Middle frontal gyrus (tissue), 1 donor: ENCODE results near the gene MEGF11.

Experiments
- DNase-seq: peaks from one replicate; pipeline ENCODE4 v3.0.0-alpha.2; 2015; ENCODE audit warnings: low spot score; ENCODE audit errors: extremely low spot score

Gene MEGF11

DNA sequence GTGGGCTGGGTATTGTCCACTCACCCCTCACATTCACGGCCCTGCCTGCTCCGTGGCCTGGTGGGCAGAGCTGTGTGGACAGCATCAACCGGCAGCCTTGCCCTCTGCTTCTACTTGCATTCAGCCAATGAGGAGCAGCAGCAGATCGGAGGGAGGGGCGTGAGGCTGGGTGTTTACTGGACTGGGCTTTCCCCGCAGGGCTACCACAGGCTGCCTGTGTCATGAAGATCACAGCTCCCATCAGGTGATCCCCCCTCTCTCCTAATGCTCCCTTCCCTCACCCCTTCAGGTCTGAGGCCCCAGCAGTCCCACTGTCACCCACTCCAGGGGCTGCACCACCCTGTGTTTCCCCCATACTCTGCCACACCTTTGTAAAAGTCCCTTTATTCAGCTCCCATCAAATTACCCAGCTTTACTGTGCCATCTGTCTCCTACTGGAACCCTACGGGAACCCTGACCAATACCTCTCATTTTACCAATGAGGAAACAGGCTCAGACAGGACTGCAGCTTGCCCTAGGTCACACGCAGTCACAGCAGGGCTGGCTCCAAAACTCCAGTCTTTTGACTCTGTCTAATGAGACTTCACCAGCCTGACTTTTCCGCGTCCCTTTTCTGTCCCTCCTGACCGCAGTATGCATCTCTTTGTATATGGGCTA is 81.1 kb downstream of the MEGF11 start:
- DNase-seq, result no peak

- DNase-seq, result no peak
Measured at GRCh38 chr15:66171841-66172240, 81.7 kb downstream of the MEGF11 start.

- no peak for DNase-seq
Measured at GRCh38 chr15:66170716-66171115, 82.8 kb downstream of the MEGF11 start.

GRCh38 chr15:66170042-66170441 is 83.5 kb downstream of the MEGF11 start:
- no peak for DNase-seq

GRCh38 chr15:66169625-66170024 is 83.9 kb downstream of the MEGF11 start:
- no peak for DNase-seq

DNA sequence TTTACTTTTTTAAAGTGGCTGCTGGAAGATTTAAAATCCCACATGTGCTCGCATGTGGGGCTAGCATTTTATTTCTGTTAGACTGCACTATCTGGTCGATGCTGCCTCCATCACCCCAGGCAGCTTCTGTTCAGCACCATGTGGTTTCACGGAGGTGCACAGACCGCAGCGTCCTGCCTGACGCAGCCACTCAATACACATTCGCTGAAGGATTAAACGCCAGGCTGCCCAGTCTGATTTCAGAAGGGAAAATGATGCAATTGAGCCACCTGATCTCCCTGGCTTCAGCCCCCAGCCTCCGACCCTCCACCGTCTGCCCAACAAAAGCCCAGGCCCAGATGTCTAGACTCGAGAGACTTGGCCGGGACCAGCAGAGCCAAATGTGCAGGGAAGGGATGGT is 84.5 kb downstream of the MEGF11 start:
- no peak for DNase-seq

GRCh38 chr15:66167854-66168253 is 85.7 kb downstream of the MEGF11 start:
- DNase-seq, result no peak

DNA sequence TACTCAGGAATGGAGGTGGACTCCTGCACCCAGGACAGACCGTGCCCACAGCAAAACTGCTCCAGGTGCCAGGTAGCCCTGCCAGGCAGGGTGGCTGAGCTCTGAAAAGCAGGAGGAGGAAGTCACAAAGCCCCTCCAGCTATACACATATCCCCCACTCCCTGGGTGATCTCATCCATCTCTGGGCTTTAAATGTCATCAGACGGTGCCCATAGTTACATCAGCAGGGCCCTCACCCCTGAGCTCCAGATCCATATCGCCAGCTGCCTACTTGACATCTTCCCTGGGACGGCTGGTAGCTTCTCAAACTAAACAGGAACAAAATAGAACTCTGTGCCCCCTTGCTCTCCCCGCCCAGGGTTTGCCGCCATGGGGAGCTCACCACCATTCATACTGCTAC is 87.7 kb downstream of the MEGF11 start:
- DNase-seq, result no peak

DNA sequence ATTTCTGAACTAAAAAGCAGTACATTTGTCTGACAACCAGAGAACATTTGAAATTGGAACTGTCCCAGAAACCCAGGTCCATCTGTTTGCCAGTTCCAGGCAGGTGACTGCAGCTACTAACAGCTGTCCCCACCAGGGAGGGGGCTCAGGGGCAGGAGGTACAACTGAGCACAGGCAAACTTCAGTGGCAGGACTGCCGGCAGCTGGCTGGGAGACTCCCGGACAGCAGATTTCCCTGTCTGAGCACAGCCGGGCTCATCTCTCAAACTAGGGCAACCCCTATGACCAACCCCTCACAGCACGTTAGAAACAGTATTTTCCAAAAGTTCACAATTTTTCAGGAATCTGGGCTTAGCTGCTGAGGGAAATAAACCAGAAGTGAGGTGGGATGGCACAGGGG is 88.8 kb downstream of the MEGF11 start:
- no peak for DNase-seq

DNA sequence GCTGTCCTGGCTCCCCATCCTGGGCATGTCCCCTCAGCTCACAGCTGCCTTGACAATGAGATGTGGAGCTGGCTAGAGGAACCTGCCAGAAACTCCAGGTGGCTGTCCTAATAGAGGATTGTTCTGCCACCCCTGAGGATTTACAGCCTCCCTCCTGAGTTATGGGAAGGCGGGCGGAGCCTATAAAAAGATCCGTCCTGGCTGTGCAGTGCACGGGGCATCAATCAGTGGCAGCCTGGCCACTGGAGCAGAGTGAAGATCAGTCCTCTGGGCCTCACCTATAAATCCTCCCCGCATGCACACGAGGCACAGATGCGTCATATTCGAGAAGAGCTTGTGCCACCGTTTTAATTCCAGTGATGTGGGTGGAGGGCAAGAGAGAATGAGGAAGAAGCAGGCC is 90.0 kb downstream of the MEGF11 start:
- DNase-seq, result no peak

DNA sequence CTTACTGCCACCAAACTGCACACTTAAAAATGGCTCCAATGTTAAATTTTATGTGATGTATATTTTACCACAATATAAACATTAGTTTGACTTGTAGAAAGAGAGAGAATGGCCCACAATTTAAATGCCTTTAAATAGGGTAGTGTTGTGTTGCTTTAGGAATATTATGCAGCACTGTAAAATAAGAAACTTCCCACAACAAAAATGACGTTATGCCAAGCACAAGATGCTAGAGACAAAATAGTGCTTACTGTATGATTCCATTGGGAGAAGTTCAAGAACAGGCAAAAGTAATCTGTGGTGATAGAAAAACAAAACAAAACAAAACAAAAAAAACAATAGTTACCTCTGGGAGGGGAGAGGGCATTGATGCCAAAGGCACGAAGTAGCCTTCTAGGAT is 91.3 kb downstream of the MEGF11 start:
- DNase-seq, result no peak

GRCh38 chr15:66161575-66162118 is 91.9 kb downstream of the MEGF11 start:
- DNase-seq, result no peak

DNA sequence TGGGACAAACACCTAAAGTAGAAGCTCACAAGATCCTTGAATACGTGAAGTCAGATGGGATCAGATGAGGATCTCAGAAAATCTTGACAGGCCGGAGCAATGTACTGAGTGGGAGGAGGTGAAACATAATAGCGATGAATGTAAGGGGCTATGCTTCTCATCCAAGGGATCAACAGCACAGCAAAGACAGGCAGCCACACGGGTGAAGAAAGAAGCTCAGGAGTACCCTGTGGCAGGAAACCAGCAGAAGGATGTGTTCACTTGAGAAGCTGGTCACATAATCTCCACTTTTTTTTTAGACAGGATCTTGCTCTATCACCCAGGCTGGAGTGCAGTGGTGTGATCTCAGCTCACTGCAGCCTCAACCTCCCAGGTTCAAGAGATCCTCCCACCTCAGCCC is 92.4 kb downstream of the MEGF11 start:
- no peak for DNase-seq

DNA sequence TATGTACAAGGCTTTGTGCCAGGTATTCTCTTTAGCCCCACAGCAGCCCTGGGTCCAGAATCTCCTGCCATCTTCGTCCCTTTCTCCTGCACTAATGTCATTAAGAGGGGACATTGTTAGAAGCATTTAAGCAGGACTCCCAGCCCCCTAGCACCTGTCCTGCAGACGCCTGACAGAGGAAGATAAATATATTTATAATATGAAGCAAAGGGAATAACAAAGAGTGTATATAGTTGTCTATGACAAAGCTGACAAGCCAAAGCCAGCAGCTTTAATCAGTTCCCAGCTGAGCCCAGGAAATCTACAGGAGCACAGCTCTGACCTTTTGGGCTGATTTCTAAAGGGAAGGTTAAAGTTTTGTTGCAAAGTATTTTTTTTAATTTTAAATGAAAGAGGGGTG is 96.0 kb downstream of the MEGF11 start:
- no peak for DNase-seq

GRCh38 chr15:66156310-66156975 is 97.1 kb downstream of the MEGF11 start:
- no peak for DNase-seq

DNA sequence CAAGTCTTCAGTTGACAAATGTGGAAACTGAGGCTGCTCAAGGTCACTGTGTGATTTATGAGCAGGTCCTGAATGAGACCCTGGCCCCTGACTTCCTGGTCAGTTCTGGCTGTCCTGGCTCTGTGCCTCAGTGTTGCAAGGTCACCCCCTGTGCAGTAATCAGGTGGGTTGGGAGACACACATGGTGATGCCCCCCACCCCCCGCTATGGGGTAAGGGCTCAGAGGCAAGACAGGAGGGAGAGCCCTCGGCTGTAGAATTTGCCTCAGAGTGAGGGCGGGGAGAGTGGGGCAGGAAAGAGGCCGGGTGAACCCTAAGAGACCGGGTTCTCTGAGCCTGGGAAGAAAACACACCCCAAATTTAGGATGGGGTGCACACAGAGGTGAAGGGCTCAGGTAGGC is 98.5 kb downstream of the MEGF11 start:
- no peak for DNase-seq

- DNase-seq, result no peak
Measured at GRCh38 chr15:66154581-66154980, 99.0 kb downstream of the MEGF11 start.

GRCh38 chr15:66153549-66154415 is 99.8 kb downstream of the MEGF11 start:
- DNase-seq, result no peak

GRCh38 chr15:66152650-66153049 is 100.9 kb downstream of the MEGF11 start:
- no peak for DNase-seq

GRCh38 chr15:66151809-66152208 is 101.7 kb downstream of the MEGF11 start:
- DNase-seq, result no peak

DNA sequence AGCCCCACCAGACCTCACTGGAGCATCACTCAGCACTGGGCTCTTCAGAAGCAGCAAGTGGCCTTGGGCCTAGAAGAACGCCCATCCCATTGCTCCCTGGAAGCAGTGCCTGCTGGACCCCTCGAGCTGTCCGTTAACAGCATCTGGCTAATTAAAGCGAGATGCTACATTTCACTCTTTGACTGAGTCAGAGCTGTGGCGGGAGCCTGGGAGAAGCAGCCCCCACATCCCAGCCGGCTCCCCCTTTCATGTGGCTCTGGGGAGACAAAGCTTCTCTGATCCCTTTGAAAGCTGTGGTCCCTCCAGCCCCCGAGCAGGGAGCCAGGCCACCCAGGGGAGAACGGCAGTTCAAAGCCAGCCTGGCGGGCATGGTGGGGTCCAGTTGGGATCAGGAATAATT is 103.7 kb downstream of the MEGF11 start:
- no peak for DNase-seq

- no peak for DNase-seq
Measured at GRCh38 chr15:66148187-66148586, 105.4 kb downstream of the MEGF11 start.
